GM12878 (cell line): ENCODE measurements around the gene PRLH. TPM values are rescaled to one million over a fixed set of nuclear protein-coding genes. Genes with fewer than 3 reads are reported as not detected.

Source experiments
- polyA plus RNA-seq, 11 experiments: library from polyadenylated mRNA; depleted of rRNA in 4 of 11; unstranded in 6 of 11; stranded (reverse) in 5 of 11; fragments of >200 nt; fragmentation: Nextera tagmentation in 4 of 11; fragmentation: Illumina TruSeq in 1 of 11; extraction: Ambion mirVana in 4 of 11; extraction: Trizol in 1 of 11; gene quantifications; 1 replicate in 1 of 11; 2 replicates in 10 of 11; pipeline versions ENCODE4 v1.2.1 to v1.2.3, GENCODE V29; 2011 to 2016; ENCODE audit warnings: inconsistent platforms in 2 of 11, missing spikeins in 2 of 11, low read depth in 1 of 11
- small RNA-seq: library from RNA; depleted of rRNA; stranded (forward); fragments of <200 nt; gene quantifications from one replicate; pipeline ENCODE3, GENCODE V24; 2014
- total RNA-seq, 4 experiments: library from RNA; depleted of rRNA in 3 of 4; stranded (reverse); fragments of >200 nt in 3 of 4; fragmentation: Illumina TruSeq in 1 of 4; extraction: Trizol in 1 of 4; gene quantifications; 2 replicates each; pipeline versions ENCODE4 v1.2.1 to v1.2.3, GENCODE V29; 2013 to 2021

PRLH gene
- total and polyA plus RNA-seq, 10 of the 15 experiments (the other 5 are each of a cell fraction or from before 2014, with no cell fraction given): not detected

Small RNA genes within 50 kb of the gene (small RNA-seq; reads per million reads assigned to genes)
- gene RNU6-1140P: 0.12 reads per million

Other genes starting within 250 kb of the PRLH start
- gene COL6A3, start 152.4 kb upstream of the PRLH start, total RNA-seq (2014; rRNA removed): not detected in 2 replicates
- 0.05 TPM in 1 of 2 replicates, not detected in the other for gene COL6A3, start 152.4 kb upstream of the PRLH start, total RNA-seq (2014; rRNA removed; fragmentation: Illumina TruSeq; extraction: Trizol)
- 0.43 and 0.51 TPM in 2 replicates for gene COL6A3, start 152.4 kb upstream of the PRLH start, total RNA-seq (2021)
- gene COL6A3, start 152.4 kb upstream of the PRLH start, polyA plus RNA-seq (2011; rRNA removed): 0.01 TPM in 1 of 2 replicates, not detected in the other
- 0.01 and 0.14 TPM in 2 replicates for gene COL6A3, start 152.4 kb upstream of the PRLH start, polyA plus RNA-seq (2014; fragmentation: Illumina TruSeq; extraction: Trizol)
- gene COL6A3, start 152.4 kb upstream of the PRLH start, polyA plus RNA-seq (2014; fragmentation: Nextera tagmentation; extraction: Ambion mirVana): not detected
- 0.01 and 0.03 TPM in 2 replicates for gene COL6A3, start 152.4 kb upstream of the PRLH start, polyA plus RNA-seq (2014; rRNA removed)
- under 1 TPM; 0.16 to 0.19 TPM for gene COL6A3, start 152.4 kb upstream of the PRLH start, polyA plus RNA-seq (2016; fragmentation: Nextera tagmentation; extraction: Ambion mirVana)
- not detected in 2 replicates for gene MLPH, start 79.3 kb upstream of the PRLH start, total RNA-seq (2014; rRNA removed)
- gene MLPH, start 79.3 kb upstream of the PRLH start, total RNA-seq (2014; rRNA removed; fragmentation: Illumina TruSeq; extraction: Trizol): not detected in 2 replicates
- gene MLPH, start 79.3 kb upstream of the PRLH start, total RNA-seq (2021): 0.40 and 0.85 TPM in 2 replicates
- gene MLPH, start 79.3 kb upstream of the PRLH start, polyA plus RNA-seq (2011; rRNA removed): 0.09 and 0.16 TPM in 2 replicates
- gene MLPH, start 79.3 kb upstream of the PRLH start, polyA plus RNA-seq (2014; fragmentation: Illumina TruSeq; extraction: Trizol): not detected in 2 replicates
- gene MLPH, start 79.3 kb upstream of the PRLH start, polyA plus RNA-seq (2014; fragmentation: Nextera tagmentation; extraction: Ambion mirVana): not detected
- not detected in 2 replicates for gene MLPH, start 79.3 kb upstream of the PRLH start, polyA plus RNA-seq (2014; rRNA removed)
- not detected for gene MLPH, start 79.3 kb upstream of the PRLH start, polyA plus RNA-seq (2016; fragmentation: Nextera tagmentation; extraction: Ambion mirVana)
- 0.11 and 0.17 TPM in 2 replicates for gene RAB17, start 24.2 kb downstream of the PRLH start, total RNA-seq (2014; rRNA removed)
- gene RAB17, start 24.2 kb downstream of the PRLH start, total RNA-seq (2014; rRNA removed; fragmentation: Illumina TruSeq; extraction: Trizol): 0.09 and 0.23 TPM in 2 replicates
- gene RAB17, start 24.2 kb downstream of the PRLH start, total RNA-seq (2021): 1.1 TPM in 2 replicates
- gene RAB17, start 24.2 kb downstream of the PRLH start, polyA plus RNA-seq (2011; rRNA removed): 0.42 and 1.2 TPM in 2 replicates
- gene RAB17, start 24.2 kb downstream of the PRLH start, polyA plus RNA-seq (2014; fragmentation: Illumina TruSeq; extraction: Trizol): 0.28 and 0.87 TPM in 2 replicates
- gene RAB17, start 24.2 kb downstream of the PRLH start, polyA plus RNA-seq (2014; fragmentation: Nextera tagmentation; extraction: Ambion mirVana): under 1 TPM in 1 of 2 experiments, not detected in 1; 0.07 TPM
- gene RAB17, start 24.2 kb downstream of the PRLH start, polyA plus RNA-seq (2014; rRNA removed): 0.56 and 1.4 TPM in 2 replicates
- not detected for gene RAB17, start 24.2 kb downstream of the PRLH start, polyA plus RNA-seq (2016; fragmentation: Nextera tagmentation; extraction: Ambion mirVana)
- 53.5 and 53.9 TPM in 2 replicates for gene LRRFIP1, start 61.0 kb downstream of the PRLH start, total RNA-seq (2014; rRNA removed)
- gene LRRFIP1, start 61.0 kb downstream of the PRLH start, total RNA-seq (2014; rRNA removed; fragmentation: Illumina TruSeq; extraction: Trizol): 77.6 and 83.3 TPM in 2 replicates
- 71.5 and 81.6 TPM in 2 replicates for gene LRRFIP1, start 61.0 kb downstream of the PRLH start, total RNA-seq (2021)
- 71.0 and 94.9 TPM in 2 replicates for gene LRRFIP1, start 61.0 kb downstream of the PRLH start, polyA plus RNA-seq (2011; rRNA removed)
- 107 and 130 TPM in 2 replicates for gene LRRFIP1, start 61.0 kb downstream of the PRLH start, polyA plus RNA-seq (2014; fragmentation: Illumina TruSeq; extraction: Trizol)
- gene LRRFIP1, start 61.0 kb downstream of the PRLH start, polyA plus RNA-seq (2014; fragmentation: Nextera tagmentation; extraction: Ambion mirVana): 10 to 100 TPM; 36.2 to 36.3 TPM
- gene LRRFIP1, start 61.0 kb downstream of the PRLH start, polyA plus RNA-seq (2014; rRNA removed): 60.4 and 70.5 TPM in 2 replicates
- 100 to 1,000 TPM in 1 of 2 experiments, 10 to 100 TPM in 1; 99.2 to 120 TPM for gene LRRFIP1, start 61.0 kb downstream of the PRLH start, polyA plus RNA-seq (2016; fragmentation: Nextera tagmentation; extraction: Ambion mirVana)
- 0.62 and 0.98 TPM in 2 replicates for gene RBM44, start 232.2 kb downstream of the PRLH start, total RNA-seq (2014; rRNA removed)
- gene RBM44, start 232.2 kb downstream of the PRLH start, total RNA-seq (2014; rRNA removed; fragmentation: Illumina TruSeq; extraction: Trizol): 1.1 and 1.5 TPM in 2 replicates
- 0.56 and 0.98 TPM in 2 replicates for gene RBM44, start 232.2 kb downstream of the PRLH start, total RNA-seq (2021)
- 1.1 and 2.1 TPM in 2 replicates for gene RBM44, start 232.2 kb downstream of the PRLH start, polyA plus RNA-seq (2011; rRNA removed)
- 0.87 and 1.3 TPM in 2 replicates for gene RBM44, start 232.2 kb downstream of the PRLH start, polyA plus RNA-seq (2014; fragmentation: Illumina TruSeq; extraction: Trizol)
- under 1 TPM; 0.14 to 0.20 TPM for gene RBM44, start 232.2 kb downstream of the PRLH start, polyA plus RNA-seq (2014; fragmentation: Nextera tagmentation; extraction: Ambion mirVana)
- gene RBM44, start 232.2 kb downstream of the PRLH start, polyA plus RNA-seq (2014; rRNA removed): 0.55 and 1.4 TPM in 2 replicates
- under 1 TPM in 1 of 2 experiments, not detected in 1; 0.24 TPM for gene RBM44, start 232.2 kb downstream of the PRLH start, polyA plus RNA-seq (2016; fragmentation: Nextera tagmentation; extraction: Ambion mirVana)